NCI-H1436 (cell line): ENCODE measurements around the gene AGAP3.

Experiments used
- DNase-seq: peaks from one replicate; lab custom pipeline; 2025; lab: John Stamatoyannopoulos, UW

AGAP3 gene

DNA sequence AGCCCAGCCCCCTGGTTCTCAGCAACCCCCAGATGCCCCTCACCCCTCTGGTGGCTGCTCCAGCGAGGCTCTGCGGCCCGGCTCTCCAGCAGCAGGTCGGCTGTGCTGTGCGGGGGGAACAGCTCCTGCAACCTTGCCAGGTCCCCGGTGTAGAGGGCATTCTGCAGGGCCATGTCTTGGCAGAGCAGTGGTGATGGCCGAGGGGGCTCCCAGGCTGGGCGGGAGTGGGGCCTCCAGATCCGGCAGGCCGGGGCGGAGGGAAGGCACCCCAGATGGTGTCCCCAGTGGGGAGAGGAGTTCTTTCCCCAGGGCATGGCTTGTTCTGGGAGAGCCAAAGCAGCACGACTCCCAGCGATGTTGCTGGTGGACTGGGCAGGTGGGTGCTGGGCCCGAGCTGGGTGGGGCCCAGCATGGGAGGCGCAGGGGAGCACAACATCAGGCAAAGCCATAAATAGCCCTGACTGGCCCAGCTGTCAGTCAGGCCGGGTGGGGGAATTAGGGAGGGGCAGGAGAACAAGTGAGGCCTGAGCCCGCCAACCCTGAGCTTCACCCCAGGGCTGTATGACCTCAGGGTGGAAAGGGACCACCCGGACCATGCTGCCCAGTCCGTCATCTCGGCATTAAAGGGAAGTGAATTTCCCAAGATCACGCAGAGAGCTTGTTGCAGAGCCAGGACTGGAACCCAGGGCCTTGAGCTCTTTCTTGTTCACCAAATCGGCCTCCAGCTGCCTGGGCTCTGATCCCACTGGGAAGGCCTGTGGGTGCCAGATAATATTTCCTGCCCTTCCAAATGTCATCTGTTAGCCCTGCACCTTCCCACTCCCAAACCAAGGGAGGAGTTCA is 101.4 kb downstream of the AGAP3 start:
- DNase-seq = no peak

DNA sequence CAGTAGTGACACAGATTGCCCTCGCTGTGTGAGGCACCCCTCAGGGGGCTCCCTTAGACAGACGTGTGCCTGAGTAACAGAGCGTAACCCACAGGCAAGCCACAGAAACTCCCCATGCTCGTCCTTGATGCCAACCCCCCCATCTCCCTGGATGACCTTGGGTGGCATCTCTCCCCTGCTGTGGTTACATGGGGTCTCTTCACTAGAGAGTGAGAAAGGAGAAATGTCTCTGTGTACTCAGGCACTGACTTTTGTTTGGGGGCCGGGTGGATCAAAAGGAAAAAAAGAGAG is 101.9 kb downstream of the AGAP3 start:
- DNase-seq = no peak

GRCh38 chr7:151189038-151189437 is 102.8 kb downstream of the AGAP3 start:
- DNase-seq = no peak

GRCh38 chr7:151191544-151191943 is 105.3 kb downstream of the AGAP3 start:
- DNase-seq = no peak

- no peak for DNase-seq
Observed at GRCh38 chr7:151192002-151192539, 105.8 kb downstream of the AGAP3 start.

GRCh38 chr7:151193203-151193978 is 107.1 kb downstream of the AGAP3 start:
- DNase-seq = no peak
